Cardiac muscle cell (in vitro differentiated cells and primary cell): ENCODE data around the gene DVL3. TPM values are rescaled to one million over a fixed set of nuclear protein-coding genes. Genes with fewer than 3 reads are reported as not detected.
"Not testable (repeated sequence)": the region's sequence is repeated elsewhere in the genome, so short reads cannot be mapped to it uniquely, and the experiment has no call there.

Experiments
- DNase-seq, 2 donors: peaks; one replicate each; pipeline versions ENCODE4 v3.0.0 to v3.0.0-alpha.2; 2010 to 2017; ENCODE audit warnings: low read depth in 1 of 2, low spot score in 1 of 2
- H3K27ac ChIP-seq: fragments of 200-600 bp; sonication (generic); 2 replicates; pipeline ENCODE4 v1.5.1; 2016
- H3K27me3 ChIP-seq: fragments of 200-600 bp; sonication (generic); 2 replicates; pipeline ENCODE4 v1.6.0; 2016; ENCODE audit warnings: control low read depth
- H3K36me3 ChIP-seq: fragments of 200-600 bp; sonication (generic); 2 replicates; pipeline ENCODE4 v1.5.1; 2016; ENCODE audit warnings: control low read depth
- H3K4me1 ChIP-seq: fragments of 200-600 bp; sonication (generic); 2 replicates; pipeline ENCODE4 v1.8.1; 2017; ENCODE audit warnings: low read depth, mild to moderate bottlenecking, mixed run types
- H3K4me3 ChIP-seq: fragments of 200-600 bp; sonication (generic); 2 replicates; pipeline ENCODE4 v1.5.1; 2016; ENCODE audit warnings: mild to moderate bottlenecking
- H3K9me3 ChIP-seq: fragments of 200-600 bp; sonication (generic); 2 replicates; pipeline ENCODE4 v1.5.1; 2017; ENCODE audit warnings: low read depth, mild to moderate bottlenecking, control low read depth
- CTCF ChIP-seq: IDR thresholded peaks from 2 replicates; pipeline ENCODE4 v1.5.1; 2012; ENCODE audit warnings: low read depth, mild to moderate bottlenecking, low read length
- polyA plus RNA-seq: library from polyadenylated mRNA; unstranded; fragments of >200 nt; fragmentation: Nextera tagmentation; extraction: Ambion mirVana; gene quantifications from 2 replicates; pipeline ENCODE4 v1.2.1, GENCODE V29; 2016
- total RNA-seq: library from RNA; depleted of rRNA; stranded (reverse); fragments of >200 nt; gene quantifications from 2 replicates; pipeline ENCODE4 v1.2.3, GENCODE V29; 2016

DVL3 gene
- total and polyA plus RNA-seq, 2 experiments from 2014 or later, result 135 to 150 TPM

GRCh38 chr3:184145111-184145524 is 10.1 kb upstream of the DVL3 start:
- Histone ChIP-seq H3K4me3 (no peak overlapping the region), H3K27ac (peak overlapping the region; percentile 45), H3K4me1 (no peaks in the 10 kb centered on the region), H3K9me3 (no peaks in the 10 kb centered on the region), H3K36me3 (peaks cover 33% of the 10 kb centered on the region), H3K27me3 (no peaks in the 10 kb centered on the region)
- peak; percentile 48 for TF ChIP-seq CTCF
- DNase-seq, result peak; percentile 52 to 69

DNA sequence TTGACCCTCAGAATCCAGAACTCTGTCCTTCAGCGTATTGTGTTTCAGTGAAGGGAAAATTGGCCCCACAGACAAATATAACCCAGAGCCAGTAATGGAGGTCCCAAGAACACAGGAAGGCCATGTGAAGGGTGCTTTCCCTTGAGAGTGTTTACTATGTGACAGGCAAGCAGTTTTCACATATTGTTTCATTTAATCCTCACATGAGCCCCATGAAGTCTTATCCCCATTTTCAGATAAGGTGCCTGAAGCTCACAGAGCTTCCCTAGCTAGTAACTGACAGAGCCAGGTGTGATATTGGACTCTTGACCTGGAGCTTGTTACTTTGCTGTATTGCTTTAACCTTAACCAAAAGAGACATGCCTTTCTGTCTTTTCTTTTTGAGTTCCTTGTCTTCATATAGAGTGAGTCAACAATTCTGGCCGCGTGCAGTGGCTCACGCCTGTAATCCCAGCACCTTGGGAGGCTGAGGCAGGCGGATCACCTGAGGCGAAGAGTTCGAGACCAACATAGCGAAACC is 9.4 kb upstream of the DVL3 start:
- Histone ChIP-seq H3K27ac (peak overlapping the region; percentile 45), H3K27me3 (no peaks in the 10 kb centered on the region), H3K4me3 (no peak overlapping the region), H3K9me3 (no peaks in the 10 kb centered on the region), H3K4me1 (no peaks in the 10 kb centered on the region), H3K36me3 (peaks cover 28% of the 10 kb centered on the region)
- no peak for TF ChIP-seq CTCF
- DNase-seq, result no peak

GRCh38 chr3:184148076-184148475 is 7.1 kb upstream of the DVL3 start:
- DNase-seq, result no peak
- H3K27ac ChIP-seq, result no peak overlapping the region
- no peak for TF ChIP-seq CTCF
- H3K9me3 ChIP-seq, result no peaks in the 10 kb centered on the region
- no peaks in the 10 kb centered on the region for H3K4me1 ChIP-seq
- H3K36me3 ChIP-seq, result peaks cover 16% of the 10 kb centered on the region
- H3K27me3 ChIP-seq, result no peaks in the 10 kb centered on the region
- H3K4me3 ChIP-seq, result no peak overlapping the region

- no peak for DNase-seq
- TF ChIP-seq CTCF, result no peak
- Histone ChIP-seq H3K4me1 (no peaks in the 10 kb centered on the region), H3K4me3 (no peak overlapping the region), H3K9me3 (no peaks in the 10 kb centered on the region), H3K36me3 (peaks cover 5% of the 10 kb centered on the region), H3K27me3 (no peaks in the 10 kb centered on the region), H3K27ac (no peak overlapping the region)
Measured at GRCh38 chr3:184149123-184149522, 6.1 kb upstream of the DVL3 start.

DNA sequence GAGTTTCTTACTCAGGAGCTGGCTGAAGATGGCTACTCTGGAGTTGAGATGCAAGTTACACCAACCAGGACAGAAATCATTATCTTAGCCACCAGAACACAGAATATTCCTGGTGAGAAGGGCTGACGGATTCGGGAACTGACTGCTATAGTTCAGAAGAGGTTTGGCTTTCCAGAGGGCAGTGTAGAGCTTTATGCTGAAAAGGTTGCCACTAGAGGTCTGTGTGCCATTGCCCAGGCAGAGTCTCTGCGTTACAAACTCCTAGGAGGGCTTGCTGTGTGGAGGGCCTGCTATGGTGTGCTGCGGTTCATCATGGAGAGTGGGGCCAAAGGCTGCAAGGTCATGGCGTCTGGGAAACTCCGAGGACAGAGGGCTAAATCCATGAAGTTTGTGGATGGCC is 5.4 kb upstream of the DVL3 start:
- peak; percentile 20 for TF ChIP-seq CTCF

More for the DNA sequence above, 5.4 kb upstream of the DVL3 start:
- H3K4me1 ChIP-seq, H3K36me3 ChIP-seq, H3K27me3 ChIP-seq, H3K27ac ChIP-seq, DNase-seq, H3K9me3 ChIP-seq, H3K4me3 ChIP-seq: not testable (repeated sequence)
